Mucosa of descending colon (tissue), 3 donors: Measurements from ENCODE around the gene DUSP19. TPM values are rescaled to one million over a fixed set of nuclear protein-coding genes. Genes with fewer than 3 reads are reported as not detected.
A peak's percentile ranks its signal among the peaks of the same experiment; 100 is the strongest.

Source experiments
- ATAC-seq: fragments of 200-7000 bp; cut with Tn5 transposase; one replicate; pipeline ENCODE4 v1.9.1; 2020; ENCODE audit warnings: mild to moderate bottlenecking, moderate library complexity
- DNase-seq, 3 donors: peaks; one replicate each; pipeline ENCODE4 v3.0.0-alpha.2; 2020
- H3K36me3 ChIP-seq: fragments of 200-600 bp; one replicate; pipeline ENCODE4 v1.8.0; 2021; ENCODE audit warnings: low read depth, mild to moderate bottlenecking
- H3K4me1 ChIP-seq: fragments of 200-600 bp; one replicate; pipeline ENCODE4 v1.8.0; 2021; ENCODE audit warnings: low read depth, mild to moderate bottlenecking
- H3K4me3 ChIP-seq: fragments of 200-600 bp; one replicate; pipeline ENCODE4 v1.8.0; 2021; ENCODE audit warnings: mild to moderate bottlenecking
- H3K9me3 ChIP-seq: fragments of 200-600 bp; one replicate; pipeline ENCODE4 v1.8.0; 2021; ENCODE audit warnings: mild to moderate bottlenecking
- intact Hi-C, 2 donors: fragments of 100-400 bp; cut with DNase I in 1 of 2; cut with micrococcal nuclease in 1 of 2; formaldehyde crosslinking; loops; one replicate each; pipeline versions ENCODE4 v1.11.0 to v1.11.1; 2022; cut with DNase I, micrococcal nuclease
- total RNA-seq, 3 donors: library from RNA; stranded (reverse); fragmentation: NEBNext Ultra II Directional in 2 of 3; extraction: Animal tissue kit (Norgen Biotek cat#: 25700) in 2 of 3; gene quantifications; one replicate each; pipeline versions ENCODE4 v1.2.1 to v1.2.4, GENCODE V29; 2021 to 2023
- TF ChIP-seq, protein P1 (sequence below): fragments of 200-600 bp; IDR thresholded peaks from one replicate; pipeline ENCODE4 v1.8.0; 2022; ENCODE audit warnings: antibody characterized with exemption, mild to moderate bottlenecking
- donor health status: DM: no; HTN: no; CAD: no; lungs with moderate emphysema.
- donor health status: DM: no; HTN: no; CAD: no.
- donor health status: DM: no; HTN: yes; CAD: no.

Gene DUSP19
- total RNA-seq, 3 donors from 2014 or later, result 1.5 to 9.3 (median 2.8) TPM

DNA sequence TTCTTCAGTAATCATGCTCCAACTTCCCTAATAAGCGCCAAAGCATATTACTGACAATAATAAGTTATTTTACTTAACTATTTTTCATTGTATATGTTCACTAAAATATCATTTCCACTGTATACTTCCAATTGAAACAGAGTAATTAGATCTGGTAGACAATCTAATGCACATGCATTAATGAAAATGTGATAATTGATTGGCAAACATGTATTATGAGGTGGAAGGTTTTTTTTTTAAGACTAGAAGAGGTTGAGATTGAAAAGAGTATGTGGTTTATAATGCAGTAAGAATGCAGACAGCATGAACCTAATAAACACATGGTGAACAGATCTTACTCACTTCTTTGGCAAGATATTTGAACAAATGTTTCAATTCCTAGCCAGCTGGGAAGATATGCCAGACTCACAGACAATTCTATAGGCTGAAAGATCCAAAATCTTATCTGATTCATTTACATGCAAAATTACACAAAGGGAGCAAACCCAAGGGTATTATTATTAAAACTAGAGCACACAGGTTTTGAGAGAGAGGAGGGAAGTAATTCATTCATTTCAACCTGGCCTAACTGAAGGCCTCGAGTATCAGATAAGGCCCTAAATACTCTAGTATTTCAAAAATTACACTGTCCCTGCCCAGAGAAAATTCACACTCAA is 43.1 kb upstream of the DUSP19 start:
- intact Hi-C loops, result no loop called here
- no peaks in the 10 kb centered on the region for H3K9me3 ChIP-seq
- ATAC-seq (no peak), DNase-seq (no peak)
- no peak overlapping the region for H3K4me3 ChIP-seq
- H3K4me1 ChIP-seq, result peaks cover 22% of the 10 kb centered on the region
- no peaks in the 10 kb centered on the region for H3K36me3 ChIP-seq
- TF ChIP-seq, protein P1, sequence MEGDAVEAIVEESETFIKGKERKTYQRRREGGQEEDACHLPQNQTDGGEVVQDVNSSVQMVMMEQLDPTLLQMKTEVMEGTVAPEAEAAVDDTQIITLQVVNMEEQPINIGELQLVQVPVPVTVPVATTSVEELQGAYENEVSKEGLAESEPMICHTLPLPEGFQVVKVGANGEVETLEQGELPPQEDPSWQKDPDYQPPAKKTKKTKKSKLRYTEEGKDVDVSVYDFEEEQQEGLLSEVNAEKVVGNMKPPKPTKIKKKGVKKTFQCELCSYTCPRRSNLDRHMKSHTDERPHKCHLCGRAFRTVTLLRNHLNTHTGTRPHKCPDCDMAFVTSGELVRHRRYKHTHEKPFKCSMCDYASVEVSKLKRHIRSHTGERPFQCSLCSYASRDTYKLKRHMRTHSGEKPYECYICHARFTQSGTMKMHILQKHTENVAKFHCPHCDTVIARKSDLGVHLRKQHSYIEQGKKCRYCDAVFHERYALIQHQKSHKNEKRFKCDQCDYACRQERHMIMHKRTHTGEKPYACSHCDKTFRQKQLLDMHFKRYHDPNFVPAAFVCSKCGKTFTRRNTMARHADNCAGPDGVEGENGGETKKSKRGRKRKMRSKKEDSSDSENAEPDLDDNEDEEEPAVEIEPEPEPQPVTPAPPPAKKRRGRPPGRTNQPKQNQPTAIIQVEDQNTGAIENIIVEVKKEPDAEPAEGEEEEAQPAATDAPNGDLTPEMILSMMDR, result no peak

DNA sequence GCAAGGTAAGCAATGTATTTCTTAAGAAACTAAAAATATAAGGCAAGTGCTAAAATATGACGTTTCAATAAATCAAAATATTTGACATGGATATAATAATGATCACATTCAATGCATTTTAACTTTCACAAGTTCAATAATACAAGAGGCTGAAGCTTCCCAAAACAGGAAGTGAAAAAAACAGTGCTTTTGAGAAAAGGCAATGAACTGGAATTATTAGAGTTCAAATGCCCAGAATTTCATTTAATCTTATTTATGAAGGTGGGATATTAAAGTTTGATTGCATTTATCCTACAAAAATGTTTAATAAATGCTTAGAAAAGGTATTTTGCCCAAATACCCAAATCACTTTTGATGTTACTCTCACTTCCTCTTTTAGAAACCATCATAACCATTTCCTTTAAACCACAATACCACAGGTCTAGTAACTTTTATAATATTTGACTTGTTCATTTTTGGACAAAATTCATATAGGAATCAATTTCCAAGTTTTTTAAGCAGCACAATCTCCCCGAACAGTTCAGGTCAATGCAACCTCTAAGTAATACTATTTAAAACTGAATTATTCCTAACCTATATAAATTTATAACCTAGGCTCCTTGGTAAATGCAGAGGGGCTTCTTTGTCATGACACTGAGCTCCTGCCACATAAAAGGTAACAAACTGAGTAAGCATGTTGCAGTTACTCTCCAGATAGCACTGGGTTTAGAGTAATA is 42.4 kb upstream of the DUSP19 start:
- peaks cover 22% of the 10 kb centered on the region for H3K4me1 ChIP-seq

DNA sequence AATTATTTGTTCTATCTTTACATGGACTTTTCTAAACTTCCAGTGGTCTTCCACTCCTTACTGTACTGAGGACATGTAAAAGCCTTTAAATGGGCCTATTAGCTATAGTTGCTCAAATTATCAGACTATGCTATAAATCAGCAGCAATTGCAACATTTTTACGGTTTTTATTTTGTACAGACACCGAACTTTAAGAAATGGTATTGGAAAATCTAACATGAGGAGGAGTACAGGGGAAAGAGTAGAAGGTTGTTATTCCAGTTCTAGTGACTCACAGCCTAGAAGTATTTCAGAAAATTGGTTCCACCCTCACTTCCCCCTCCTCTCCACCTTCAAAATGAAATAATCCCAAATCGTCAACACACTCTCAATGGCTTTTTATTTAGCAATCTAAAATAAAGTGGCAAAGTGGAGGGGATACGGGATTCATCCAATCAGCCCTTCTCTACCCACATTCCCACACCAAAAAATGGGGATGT is 41.4 kb upstream of the DUSP19 start:
- Histone ChIP-seq H3K9me3 (no peaks in the 10 kb centered on the region), H3K36me3 (no peaks in the 10 kb centered on the region), H3K4me1 (peaks cover 22% of the 10 kb centered on the region), H3K4me3 (peak overlapping the region; percentile 61)
- TF ChIP-seq, protein P1, result no peak
- intact Hi-C loops, result no loop called here
- ATAC-seq (peak; percentile 32), DNase-seq (no peak)

More for the DNA sequence above, 42.4 kb upstream of the DUSP19 start:
- no peak for ATAC-seq
- TF ChIP-seq, protein P1, result no peak
- H3K36me3 ChIP-seq, result no peaks in the 10 kb centered on the region
- H3K9me3 ChIP-seq, result no peaks in the 10 kb centered on the region
- H3K4me3 ChIP-seq, result no peak overlapping the region
- no peak for DNase-seq
- intact Hi-C loops, result no loop called here

DNA sequence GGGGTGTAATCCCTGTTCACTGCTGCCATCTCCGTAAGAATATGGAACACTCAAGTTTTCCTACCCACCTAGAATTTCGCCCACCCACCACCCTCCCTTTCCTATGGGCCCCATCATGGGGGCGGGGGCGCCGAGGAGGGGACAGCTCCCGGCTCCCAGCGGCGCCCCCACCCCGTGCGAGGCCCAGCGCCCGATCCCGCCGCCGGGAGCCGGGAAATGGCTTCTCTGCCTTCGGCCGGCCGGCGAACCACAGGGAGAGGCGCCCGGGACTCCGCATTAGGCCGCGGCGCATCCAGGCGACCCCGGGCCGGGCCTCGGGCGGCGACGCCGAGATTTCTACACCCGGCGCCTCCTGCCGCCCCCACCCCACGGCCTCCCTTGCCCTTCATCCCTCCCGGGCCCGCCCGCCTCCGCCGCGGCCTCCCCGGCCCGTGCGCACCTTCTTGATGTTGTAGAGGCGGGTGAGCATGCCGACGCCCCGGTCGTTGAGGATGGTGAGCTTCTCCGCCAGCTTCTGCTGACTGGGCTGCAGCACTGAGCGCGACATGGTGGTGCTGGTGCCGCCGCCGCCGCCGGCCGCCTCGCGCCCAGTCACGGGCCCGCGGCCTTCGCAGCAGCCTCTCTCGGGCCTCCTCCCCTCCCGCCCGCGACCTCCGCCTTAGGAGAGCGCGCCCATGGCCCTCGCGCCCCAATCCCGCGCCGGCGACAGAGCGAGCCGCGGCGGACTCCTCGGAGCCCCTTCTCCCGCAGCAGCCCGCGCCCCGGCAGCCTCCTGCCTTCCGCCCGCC is 40.8 kb upstream of the DUSP19 start:
- H3K9me3 ChIP-seq, result no peaks in the 10 kb centered on the region
- ATAC-seq, result peak; percentile 69
- H3K4me3 ChIP-seq, result peak overlapping the region; percentile 61
- TF ChIP-seq, protein P1, result no peak
- no peaks in the 10 kb centered on the region for H3K36me3 ChIP-seq
- H3K4me1 ChIP-seq, result peaks cover 22% of the 10 kb centered on the region
- intact Hi-C loops, result no loop called here
- DNase-seq, result peak in 2 of 3 donors; percentile 56 to 72

DNA sequence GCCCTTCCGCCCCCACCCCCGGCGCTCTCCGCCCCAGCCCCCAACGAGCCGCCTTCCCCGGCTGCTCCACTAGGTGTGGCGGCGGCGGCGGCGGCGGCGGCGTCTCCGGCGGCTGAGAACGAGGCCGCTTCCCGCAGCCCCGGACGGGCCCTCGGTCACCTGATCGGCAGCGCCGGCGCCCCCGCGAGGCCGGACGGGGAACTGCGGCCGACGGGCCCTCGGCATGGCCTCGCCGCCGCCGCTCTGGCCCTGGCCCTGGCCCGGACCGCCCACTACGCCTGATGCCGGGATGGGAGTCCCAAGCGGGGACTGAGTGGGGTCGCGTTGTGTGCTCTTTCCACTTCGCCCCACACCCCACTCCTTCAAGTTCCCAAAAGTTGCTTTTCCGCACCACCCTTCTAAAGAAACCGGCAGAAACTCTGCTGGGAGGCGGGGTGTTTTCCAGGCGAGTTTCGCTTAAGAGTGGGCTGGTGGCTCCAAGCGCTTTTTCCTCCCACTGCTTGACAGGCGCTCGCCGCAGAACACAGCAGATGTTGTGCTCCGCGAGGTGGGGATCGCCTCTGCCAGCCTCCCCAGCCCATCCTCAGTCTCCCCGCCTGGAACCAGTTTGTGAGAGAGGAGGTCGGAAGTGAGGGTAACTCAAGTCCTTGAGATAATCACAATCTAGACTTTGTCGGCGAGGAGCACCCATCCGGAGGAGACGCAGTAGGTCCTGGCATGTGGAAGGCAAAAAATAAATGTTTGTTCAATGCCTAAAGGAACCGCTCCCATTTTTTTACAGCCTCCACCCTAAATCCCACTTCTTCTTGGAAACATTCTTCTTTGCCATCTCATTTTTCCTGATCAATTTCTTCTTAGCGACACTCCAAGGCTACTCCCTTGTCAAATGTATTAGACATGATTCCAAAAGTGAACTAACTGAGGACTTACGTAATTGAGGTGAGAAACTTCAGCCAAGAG is 39.9 kb upstream of the DUSP19 start, which contains the start of gene NCKAP1:
NCKAP1 (minus strand) TSS at position 117 of the 960 bp plus-strand sequence. CDS start 358 bp downstream, outside the sequence.
- Histone ChIP-seq H3K9me3 (no peaks in the 10 kb centered on the region), H3K4me3 (peak within 1 kb of the TSS; percentile 61), H3K4me1 (peaks cover 22% of the 10 kb centered on the region), H3K36me3 (no peaks in the 10 kb centered on the region)
- intact Hi-C loops, result no loop called here
- peak; percentile 91 to 97 (median 97) for DNase-seq
- TF ChIP-seq, protein P1, result peak; percentile 99
- peak; percentile 94 for ATAC-seq
